PC-3 (cell line): ENCODE data around the gene CYP17A1. TPM values are rescaled to one million over a fixed set of nuclear protein-coding genes. Genes with fewer than 3 reads are reported as not detected.
A peak's percentile ranks its signal among the peaks of the same experiment; 100 is the strongest.
"Not testable (repeated sequence)": the region's sequence is repeated elsewhere in the genome, so short reads cannot be mapped to it uniquely, and the experiment has no call there.

Experiments used
- ATAC-seq: fragments of 200-7000 bp; cut with Tn5 transposase; 2 replicates; pipeline ENCODE4 v1.9.1; 2020; ENCODE audit warnings: mild to moderate bottlenecking, moderate library complexity
- BruUV-seq: library from RNA; stranded (reverse); fragments of 400-500 nt; replicated peaks from 2 replicates; lab custom pipeline; 2021; lab: Mats Ljungman, UMichigan
- CTCF ChIA-PET: fragments of 300-600 bp; sonication (Branson Sonifier 250); formaldehyde crosslinking; loops from one replicate; lab custom pipeline; 2022; ENCODE audit warnings: antibody characterized with exemption; lab: Charles Lee
- POLR2A ChIA-PET: fragments of 300-600 bp; sonication (Branson Sonifier 250); formaldehyde crosslinking; loops from one replicate; lab custom pipeline; 2022; ENCODE audit warnings: antibody characterized with exemption; ENCODE audit not compliant: unreplicated experiment; lab: Charles Lee
- DNase-seq: peaks from one replicate; pipeline ENCODE4 v3.0.0-alpha.2; 2015
- H2AFZ ChIP-seq: fragments of 300-600 bp; sonication (generic); 2 replicates; pipeline ENCODE4 v1.6.0; 2016; ENCODE audit warnings: antibody characterized with exemption, low read length
- H3F3A ChIP-seq: fragments of 300-600 bp; sonication (generic); one replicate; pipeline ENCODE4 v1.6.0; 2017; ENCODE audit warnings: antibody characterized with exemption, low read length, control low read depth, mild to moderate bottlenecking; ENCODE audit not compliant: unreplicated experiment
- H3K27ac ChIP-seq: fragments of 300-600 bp; sonication (generic); 2 replicates; pipeline ENCODE4 v1.5.1; 2016; ENCODE audit warnings: mild to moderate bottlenecking, low read length
- H3K27me3 ChIP-seq: fragments of 300-600 bp; sonication (generic); 2 replicates; pipeline ENCODE4 v1.6.1; 2016; ENCODE audit warnings: low read length, mixed read lengths
- H3K36me3 ChIP-seq: fragments of 300-600 bp; sonication (generic); 2 replicates; pipeline ENCODE4 v1.6.1; 2016; ENCODE audit warnings: low read depth, mixed run types, low read length, mixed read lengths
- H3K4me1 ChIP-seq: fragments of 300-600 bp; sonication (generic); 2 replicates; pipeline ENCODE4 v1.5.1; 2016; ENCODE audit warnings: low read length; ENCODE audit not compliant: insufficient read depth
- H3K4me2 ChIP-seq: fragments of 300-600 bp; sonication (generic); 2 replicates; pipeline ENCODE4 v1.6.0; 2016; ENCODE audit warnings: low read length
- H3K4me3 ChIP-seq: fragments of 300-600 bp; sonication (generic); 2 replicates; pipeline ENCODE4 v1.5.1; 2016; ENCODE audit warnings: mild to moderate bottlenecking, low read length, mixed read lengths
- H3K79me2 ChIP-seq: fragments of 300-600 bp; sonication (generic); 2 replicates; pipeline ENCODE4 v1.6.1; 2017; ENCODE audit warnings: low read length, mixed read lengths
- H3K9ac ChIP-seq: fragments of 300-600 bp; sonication (generic); 2 replicates; pipeline ENCODE4 v1.6.0; 2016; ENCODE audit warnings: mild to moderate bottlenecking, low read length
- H3K9me2 ChIP-seq: fragments of 300-600 bp; sonication (generic); replicated peaks from 2 replicates; pipeline ENCODE4 v1.6.1; 2016; ENCODE audit warnings: mixed run types, low read length, mixed read lengths
- H3K9me3 ChIP-seq: fragments of 300-600 bp; sonication (generic); 2 replicates; pipeline ENCODE4 v1.6.1; 2016; ENCODE audit warnings: low read length, mixed read lengths
- H4K20me1 ChIP-seq: fragments of 300-600 bp; sonication (generic); 2 replicates; pipeline ENCODE4 v1.6.1; 2016; ENCODE audit warnings: low read length, mixed read lengths
- EZH2 ChIP-seq: fragments of 300-600 bp; sonication (generic); IDR thresholded peaks from one replicate; pipeline ENCODE4 v1.6.1; 2017; ENCODE audit warnings: antibody characterized with exemption, mild to moderate bottlenecking, low read length; ENCODE audit not compliant: unreplicated experiment
- EZH2phosphoT487 ChIP-seq: fragments of 300-600 bp; sonication (generic); IDR thresholded peaks from 2 replicates; pipeline ENCODE4 v1.6.1; 2018; ENCODE audit warnings: mild to moderate bottlenecking, antibody characterized with exemption, low read length, borderline replicate concordance
- intact Hi-C: fragments of 100-400 bp; cut with micrococcal nuclease; formaldehyde crosslinking; loops from 2 replicates; pipeline ENCODE4 v1.9.0; 2023
- total RNA-seq: library from RNA; depleted of rRNA; stranded (reverse); fragments of >200 nt; gene quantifications from 2 replicates; pipeline ENCODE4 v1.2.3, GENCODE V29; 2014
- TF ChIP-seq, protein P1 (sequence below): fragments of 300-600 bp; sonication (generic); conservative IDR thresholded peaks from 2 replicates; pipeline ENCODE4 v1.5.1; 2017; ENCODE audit warnings: antibody characterized with exemption, low read depth, mild to moderate bottlenecking, low read length

CYP17A1 gene
- total RNA-seq, 1 experiment from 2014 or later, result not detected

- no peak overlapping the region for H3K9ac ChIP-seq
- H3K4me3 ChIP-seq, result no peak overlapping the region
- ATAC-seq (no peak), DNase-seq (no peak)
- no peaks in the 10 kb centered on the region for H4K20me1 ChIP-seq
- no peaks in the 10 kb centered on the region for H3K36me3 ChIP-seq
- H3K9me2 ChIP-seq, result no peaks in the 10 kb centered on the region
- BruUV-seq, result no TSS peak
- H3F3A ChIP-seq, result no peaks in the 10 kb centered on the region
- H3K4me1 ChIP-seq, result no peaks in the 10 kb centered on the region; the same call in 1 of the 2 replicates
- no peak overlapping the region for H3K27ac ChIP-seq
- TF ChIP-seq EZH2, result no peak
- TF ChIP-seq, protein P1, sequence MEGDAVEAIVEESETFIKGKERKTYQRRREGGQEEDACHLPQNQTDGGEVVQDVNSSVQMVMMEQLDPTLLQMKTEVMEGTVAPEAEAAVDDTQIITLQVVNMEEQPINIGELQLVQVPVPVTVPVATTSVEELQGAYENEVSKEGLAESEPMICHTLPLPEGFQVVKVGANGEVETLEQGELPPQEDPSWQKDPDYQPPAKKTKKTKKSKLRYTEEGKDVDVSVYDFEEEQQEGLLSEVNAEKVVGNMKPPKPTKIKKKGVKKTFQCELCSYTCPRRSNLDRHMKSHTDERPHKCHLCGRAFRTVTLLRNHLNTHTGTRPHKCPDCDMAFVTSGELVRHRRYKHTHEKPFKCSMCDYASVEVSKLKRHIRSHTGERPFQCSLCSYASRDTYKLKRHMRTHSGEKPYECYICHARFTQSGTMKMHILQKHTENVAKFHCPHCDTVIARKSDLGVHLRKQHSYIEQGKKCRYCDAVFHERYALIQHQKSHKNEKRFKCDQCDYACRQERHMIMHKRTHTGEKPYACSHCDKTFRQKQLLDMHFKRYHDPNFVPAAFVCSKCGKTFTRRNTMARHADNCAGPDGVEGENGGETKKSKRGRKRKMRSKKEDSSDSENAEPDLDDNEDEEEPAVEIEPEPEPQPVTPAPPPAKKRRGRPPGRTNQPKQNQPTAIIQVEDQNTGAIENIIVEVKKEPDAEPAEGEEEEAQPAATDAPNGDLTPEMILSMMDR, result no peak
- no peak for TF ChIP-seq EZH2phosphoT487
- H3K9me3 ChIP-seq, result no peaks in the 10 kb centered on the region
- H3K27me3 ChIP-seq, result no peaks in the 10 kb centered on the region
- H3K4me2 ChIP-seq, result no peak overlapping the region
- CTCF ChIA-PET, result no interaction called here
- peaks cover 22% of the 10 kb centered on the region for H3K79me2 ChIP-seq
- H2AFZ ChIP-seq, result no peak overlapping the region
- POLR2A ChIA-PET, result no interaction called here
- intact Hi-C loops, result no loop called here
These were observed 19.7 kb upstream of the CYP17A1 start for GRCh38 chr10:102856758-102857424.

DNA sequence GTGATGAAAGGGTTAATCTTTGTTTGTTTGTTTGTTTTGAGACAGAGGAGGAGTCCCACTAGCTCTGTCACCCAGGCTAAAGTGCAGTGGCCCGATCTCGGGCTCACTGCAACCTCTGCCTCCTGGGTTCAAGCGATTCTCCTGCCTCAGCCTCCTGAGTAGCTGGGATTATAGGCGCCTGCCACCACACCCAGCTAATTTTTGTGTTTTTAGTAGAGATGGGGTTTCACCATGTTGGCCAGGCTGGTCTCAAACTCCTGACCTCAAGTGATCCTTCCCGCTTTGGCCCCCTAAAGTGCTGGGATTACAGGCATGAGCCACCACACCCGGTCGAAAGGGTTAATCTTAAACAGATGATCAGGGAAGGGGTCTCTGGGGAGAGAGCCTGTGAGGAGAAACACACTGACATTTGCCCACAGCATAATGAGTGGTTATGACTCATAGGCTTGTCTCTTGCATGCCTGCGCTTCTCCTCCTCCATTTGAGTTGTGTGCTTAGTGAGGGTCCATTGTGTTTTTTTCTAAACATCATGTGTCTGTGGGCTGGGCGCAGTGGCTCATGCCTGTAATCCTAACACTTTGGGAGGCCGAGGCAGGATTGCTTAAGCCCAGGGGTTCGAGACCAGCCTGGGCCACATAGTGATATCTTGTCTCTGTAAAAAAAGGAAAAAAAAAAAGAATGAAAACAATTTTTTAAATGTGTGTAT lies 18.7 kb upstream of the CYP17A1 start:
- H3K9me2 ChIP-seq, intact Hi-C loops, H3K9ac ChIP-seq, H3K9me3 ChIP-seq, H4K20me1 ChIP-seq, CTCF ChIA-PET, POLR2A ChIA-PET, H3K4me1 ChIP-seq, H3K27ac ChIP-seq, H3K4me3 ChIP-seq, H2AFZ ChIP-seq, H3K27me3 ChIP-seq, H3F3A ChIP-seq, H3K36me3 ChIP-seq, BruUV-seq: not testable (repeated sequence)
- DNase-seq, result peak; percentile 55
- peak; percentile 25; the same call in 1 of the 2 replicates for ATAC-seq
- Histone ChIP-seq H3K79me2 (peaks cover 22% of the 10 kb centered on the region), H3K4me2 (peak overlapping the region; percentile 49; the same call in 1 of the 2 replicates)

GRCh38 chr10:102853237-102853636 lies 16.0 kb upstream of the CYP17A1 start:
- H3K4me3 ChIP-seq, POLR2A ChIA-PET, H3K4me2 ChIP-seq, intact Hi-C loops, DNase-seq, H3K4me1 ChIP-seq, BruUV-seq, H3K9me2 ChIP-seq, H3F3A ChIP-seq, H2AFZ ChIP-seq, H4K20me1 ChIP-seq, H3K36me3 ChIP-seq, H3K27ac ChIP-seq, ATAC-seq, CTCF ChIA-PET, H3K27me3 ChIP-seq, H3K9me3 ChIP-seq, H3K9ac ChIP-seq: not testable (repeated sequence)
- H3K79me2 ChIP-seq, result peaks cover 22% of the 10 kb centered on the region
